Measurements from ENCODE around the gene RAB11A. TPM values are rescaled to one million over a fixed set of nuclear protein-coding genes. Genes with fewer than 3 reads are reported as not detected.

RAB11A gene
- total and polyA plus RNA-seq, 2 of the 13 experiments (the other 11 are each of a cell fraction or from before 2014, with no cell fraction given) = 161 to 162 TPM

- TF ChIP-seq PRDM10 (CRISPR knock-in tag; IDR thresholded peaks at IDR 0.05; ENCODE audit: low read depth) (peak; percentile 94), ZNF280D (CRISPR knock-in tag; IDR thresholded peaks at IDR 0.05) (0 out of 2 replicates have a peak, but pooled peaks have one; percentile 14), TBX2 (CRISPR knock-in tag; IDR thresholded peaks at IDR 0.05; ENCODE audit: borderline replicate concordance) (0 out of 2 replicates have a peak, but pooled peaks have one; percentile 34), ZNF484 (CRISPR knock-in tag; IDR thresholded peaks at IDR 0.05; ENCODE audit: borderline replicate concordance, low read depth) (no peak), ZSCAN20 (CRISPR knock-in tag; IDR thresholded peaks at IDR 0.05; ENCODE audit: borderline replicate concordance) (no peak), POLR2AphosphoS5 (IDR thresholded peaks at IDR 0.05; ENCODE audit: low read depth, low read length) (peak; percentile 38; the same call in 1 of the 2 replicates), ZNF547 (CRISPR knock-in tag; IDR thresholded peaks at IDR 0.05) (0 out of 2 replicates have a peak, but pooled peaks have one; percentile 64), ZNF589 (CRISPR knock-in tag; conservative IDR thresholded peaks at IDR 0.05) (0 out of 2 replicates have a peak, but pooled peaks have one; percentile 64)
Measured at GRCh38 chr15:65869954-65870871, 922 bp downstream of the RAB11A start (continued).

All from HepG2 (cell line).